ENCODE measurements around the gene PLA2G15.
A peak's percentile ranks its signal among the peaks of the same experiment; 100 is the strongest.

Gene PLA2G15, protein sequence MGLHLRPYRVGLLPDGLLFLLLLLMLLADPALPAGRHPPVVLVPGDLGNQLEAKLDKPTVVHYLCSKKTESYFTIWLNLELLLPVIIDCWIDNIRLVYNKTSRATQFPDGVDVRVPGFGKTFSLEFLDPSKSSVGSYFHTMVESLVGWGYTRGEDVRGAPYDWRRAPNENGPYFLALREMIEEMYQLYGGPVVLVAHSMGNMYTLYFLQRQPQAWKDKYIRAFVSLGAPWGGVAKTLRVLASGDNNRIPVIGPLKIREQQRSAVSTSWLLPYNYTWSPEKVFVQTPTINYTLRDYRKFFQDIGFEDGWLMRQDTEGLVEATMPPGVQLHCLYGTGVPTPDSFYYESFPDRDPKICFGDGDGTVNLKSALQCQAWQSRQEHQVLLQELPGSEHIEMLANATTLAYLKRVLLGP

DNA sequence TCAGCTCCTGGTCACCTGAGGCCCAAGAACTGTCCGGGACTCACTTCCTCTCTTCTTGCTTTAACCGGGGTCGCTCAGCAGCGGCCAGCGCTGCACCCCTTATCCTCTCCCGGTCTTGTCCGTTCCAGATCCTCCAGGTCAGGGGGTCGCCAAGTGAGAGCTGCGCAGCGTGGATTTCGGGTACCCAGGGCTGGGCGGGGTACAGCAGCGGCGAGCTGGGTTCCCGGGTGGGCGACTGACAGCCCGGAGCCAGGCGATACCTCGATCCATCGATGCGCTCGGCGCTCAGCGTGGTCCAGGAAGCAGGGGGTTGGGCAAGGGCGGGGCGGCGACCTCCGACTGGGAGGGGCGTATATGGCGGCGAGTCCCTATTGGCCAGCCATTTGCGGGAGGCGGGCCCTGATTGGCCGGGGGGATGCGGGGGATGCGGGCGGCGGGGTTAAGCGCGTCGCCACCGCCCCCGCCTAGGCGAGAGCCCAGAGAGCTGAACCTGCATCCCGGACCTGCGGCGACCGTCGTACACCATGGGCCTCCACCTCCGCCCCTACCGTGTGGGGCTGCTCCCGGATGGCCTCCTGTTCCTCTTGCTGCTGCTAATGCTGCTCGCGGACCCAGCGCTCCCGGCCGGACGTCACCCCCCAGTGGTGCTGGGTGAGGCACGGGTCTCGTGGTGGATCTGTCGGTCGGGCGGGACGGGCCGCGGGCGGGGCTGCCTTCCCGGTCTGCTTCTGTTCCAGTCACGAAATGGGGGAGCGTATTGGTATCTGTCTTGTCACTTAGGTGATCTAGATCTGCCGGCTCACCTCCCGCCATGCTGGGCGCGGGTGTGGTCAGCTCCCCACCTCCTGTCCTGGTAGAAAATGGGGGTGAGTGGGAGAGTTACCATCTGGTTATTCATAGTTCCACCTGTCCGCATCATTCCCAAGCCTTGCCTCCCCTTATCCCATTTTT lies at the start of gene PLA2G15:
Gene PLA2G15, plus strand, starts transcription at position 471 of the 951 bp plus-strand sequence. Its CDS starts 54 bp downstream, at position 525.
- DNase-seq (ENCODE audit: low spot score), result peak; percentile 98

DNA sequence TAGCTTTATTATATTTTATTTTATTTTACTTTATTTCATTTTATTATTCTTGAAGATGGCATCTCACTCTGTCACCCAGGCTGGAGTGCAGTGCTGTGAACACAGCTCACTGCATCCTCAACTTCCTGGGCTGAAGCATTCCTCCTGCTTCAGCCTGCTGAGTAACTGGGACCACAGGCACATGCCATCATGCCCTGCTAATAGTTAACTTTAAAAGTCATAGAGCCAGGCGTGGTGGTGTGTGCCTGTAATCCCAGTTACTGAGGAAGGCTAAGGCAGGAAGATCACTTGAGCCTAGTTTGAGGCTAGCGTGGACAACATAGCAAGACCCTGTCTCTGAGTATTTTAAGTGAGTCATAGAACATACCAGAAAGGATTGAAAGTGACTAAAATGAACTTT lies 47.9 kb upstream of the PLA2G15 start:
- no peak for DNase-seq (ENCODE audit: low spot score)

DNA sequence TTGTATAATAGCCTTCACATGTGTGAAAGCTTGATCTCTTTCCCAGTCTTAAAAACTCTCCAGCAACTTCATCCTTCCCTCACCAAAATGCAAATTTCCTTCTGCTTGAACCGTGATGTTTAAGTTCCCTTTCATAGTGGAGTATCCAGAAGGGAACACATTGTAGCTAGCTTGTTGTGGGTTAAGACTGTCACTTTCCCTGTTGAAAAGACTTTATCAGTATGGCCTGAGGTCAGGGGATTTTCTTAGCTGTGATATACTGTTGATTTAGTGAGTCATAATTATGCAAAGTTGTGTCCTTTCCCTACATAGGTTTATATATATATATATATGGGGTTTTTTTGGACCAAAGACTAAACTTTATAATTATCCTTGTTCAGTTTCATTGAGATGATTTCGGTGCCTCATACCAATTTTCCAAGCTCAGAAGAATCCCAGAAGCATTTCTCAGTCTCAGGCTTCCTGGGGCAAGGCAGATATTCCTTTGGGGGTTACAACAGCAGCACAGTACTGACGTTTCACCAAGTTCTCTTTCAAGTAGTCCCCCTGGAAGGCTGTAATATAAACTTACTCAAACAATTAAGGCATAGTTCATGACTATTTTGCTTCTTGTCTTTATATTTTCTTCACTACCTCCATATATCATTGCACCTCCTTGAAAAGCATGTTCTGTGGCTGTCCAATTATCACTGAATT lies 44.9 kb upstream of the PLA2G15 start:
- no peak for DNase-seq (ENCODE audit: low spot score)

DNA sequence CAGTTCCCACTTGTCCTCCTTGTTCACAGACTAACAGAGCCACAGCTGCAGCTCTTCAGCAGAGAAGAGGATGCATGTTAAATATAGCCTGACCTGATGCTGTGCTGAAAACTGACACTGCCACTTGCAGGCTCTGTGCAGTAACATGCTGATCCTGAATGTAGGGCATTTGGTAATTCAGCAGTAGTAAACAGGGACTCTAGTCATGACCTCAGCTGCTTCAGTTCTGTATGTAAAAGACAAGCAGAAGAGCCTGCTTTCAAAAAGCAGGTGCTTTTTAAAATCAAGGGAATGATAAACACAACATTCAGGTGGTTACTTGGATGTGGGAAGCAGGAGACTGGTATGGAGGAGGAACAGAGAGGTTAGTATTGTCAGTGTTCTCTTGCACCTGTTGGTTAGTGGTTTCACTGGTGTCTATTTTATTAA lies 43.1 kb upstream of the PLA2G15 start:
- DNase-seq (ENCODE audit: low spot score), result no peak

DNA sequence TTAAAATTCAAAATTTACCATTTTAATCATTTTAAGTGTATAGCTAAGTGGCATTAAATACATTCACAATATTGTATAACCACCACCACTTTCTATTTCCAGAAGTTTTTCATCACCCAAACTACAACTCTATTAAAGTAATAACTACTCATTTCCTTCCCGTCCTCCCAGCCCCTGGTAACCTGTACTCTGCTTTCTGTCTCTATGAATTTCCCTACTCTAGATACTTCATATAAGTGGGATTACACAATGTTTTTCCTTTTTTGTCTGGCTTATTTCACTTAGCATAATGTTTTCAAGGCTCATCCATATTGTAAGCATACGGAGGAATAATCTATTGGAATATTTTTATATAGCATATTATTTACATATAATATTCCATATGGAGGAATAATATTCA lies 38.9 kb upstream of the PLA2G15 start:
- no peak for DNase-seq (ENCODE audit: low spot score)

DNA sequence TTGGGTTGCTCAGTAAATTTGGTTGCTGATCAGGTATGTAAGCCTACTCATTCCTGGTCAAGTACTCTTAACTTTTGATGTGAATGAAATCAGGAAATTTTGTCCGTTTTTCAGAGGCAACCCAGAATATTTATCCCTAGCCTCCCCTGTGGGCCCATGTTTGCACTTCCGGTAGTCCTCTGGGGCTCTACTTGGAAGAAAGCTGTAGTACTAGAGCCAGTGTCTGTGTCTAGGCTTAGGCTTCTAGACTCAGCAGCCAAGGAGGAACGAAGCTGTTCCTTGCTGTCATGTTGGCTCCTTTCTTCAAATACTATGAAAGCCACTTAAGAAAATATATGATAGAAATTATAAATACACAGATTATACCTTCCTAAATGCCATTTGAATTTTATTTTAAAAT lies 30.4 kb upstream of the PLA2G15 start:
- no peak for DNase-seq (ENCODE audit: low spot score)

DNA sequence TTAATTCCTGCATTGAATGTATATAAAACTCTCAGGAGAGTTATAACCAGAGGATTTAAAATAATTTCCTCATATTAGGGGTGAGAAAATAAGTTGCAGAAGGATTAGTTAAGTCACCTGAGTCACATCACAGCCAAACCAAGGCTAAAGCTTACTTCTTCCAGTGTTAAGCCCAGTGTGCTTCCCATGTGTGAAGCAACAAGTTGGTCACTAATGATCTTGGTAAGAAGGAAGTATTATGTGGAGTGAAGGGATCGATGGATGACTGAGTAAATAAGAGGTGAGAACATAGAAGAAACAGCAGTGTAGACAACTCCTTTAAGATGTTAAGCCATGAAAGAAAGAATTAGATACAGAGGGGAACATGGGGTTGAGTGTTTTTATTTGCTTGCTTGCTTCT lies 29.9 kb upstream of the PLA2G15 start:
- DNase-seq (ENCODE audit: low spot score), result no peak

DNA sequence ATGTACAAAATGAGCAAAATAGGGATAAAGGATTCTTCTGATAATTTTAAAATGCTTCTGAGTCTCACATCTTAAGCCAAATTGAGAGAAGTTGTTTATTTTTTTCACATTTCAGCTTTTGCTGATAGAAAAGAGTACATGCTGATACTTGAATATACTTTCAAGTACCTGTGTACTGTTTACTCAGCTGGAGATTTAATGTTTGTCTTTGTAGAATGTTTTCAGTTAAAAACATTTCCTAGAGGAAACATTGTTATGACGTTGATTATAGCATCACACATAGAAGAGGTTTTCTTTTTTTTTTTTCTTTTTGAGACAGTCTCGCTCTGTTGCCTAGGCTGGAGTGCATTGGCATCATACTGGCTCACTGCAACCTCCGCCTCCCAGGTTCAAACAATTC lies 28.9 kb upstream of the PLA2G15 start:
- no peak for DNase-seq (ENCODE audit: low spot score)

DNA sequence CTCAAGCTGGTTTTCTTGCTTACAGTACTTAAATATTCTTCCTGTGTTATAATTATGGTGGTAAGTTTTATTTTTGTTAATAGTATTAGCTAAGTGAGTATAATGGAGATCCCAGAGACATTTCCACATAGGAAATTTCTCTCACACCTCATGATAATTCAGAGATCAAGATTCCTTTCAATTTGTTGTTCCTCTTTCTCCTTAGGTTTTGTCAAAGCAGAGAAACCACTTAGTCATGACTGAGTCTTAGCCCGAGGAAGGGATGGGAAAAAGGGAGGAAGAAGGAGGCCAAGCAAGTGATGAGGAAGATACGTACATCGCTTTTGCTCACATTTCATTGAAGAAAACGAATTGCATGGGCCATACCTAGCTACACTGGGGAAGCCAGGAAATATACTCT lies 27.7 kb upstream of the PLA2G15 start:
- DNase-seq (ENCODE audit: low spot score), result no peak

DNA sequence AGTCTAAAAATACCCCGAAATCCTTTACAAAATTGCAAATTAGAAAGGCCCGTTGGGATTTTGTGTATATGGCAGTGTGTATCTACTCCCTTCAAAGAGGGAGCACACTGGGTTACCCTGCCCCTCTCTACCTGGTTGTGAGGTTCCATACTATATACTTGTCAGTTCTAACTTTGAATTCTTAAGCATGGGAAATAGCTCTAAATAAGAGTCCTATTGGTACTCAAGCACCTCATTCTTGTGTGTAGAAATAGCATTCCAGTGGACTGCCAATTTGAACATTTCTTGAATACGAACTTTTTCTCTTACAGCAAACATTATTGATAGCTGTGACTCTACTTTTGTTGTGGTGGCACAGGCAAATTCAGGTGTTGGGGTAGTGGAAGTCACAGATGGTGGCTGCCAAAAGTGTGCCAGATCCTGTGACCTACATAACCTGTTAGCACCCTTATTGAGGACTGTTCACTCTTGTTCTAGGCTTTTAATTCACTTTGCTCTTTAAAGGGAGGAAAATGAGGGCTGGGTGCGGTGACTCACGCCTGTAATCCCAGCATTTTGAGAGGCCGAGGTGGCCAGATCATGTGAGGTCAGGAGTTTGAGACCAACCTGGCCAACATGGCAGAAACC lies 25.3 kb upstream of the PLA2G15 start:
- DNase-seq (ENCODE audit: low spot score), result no peak

DNA sequence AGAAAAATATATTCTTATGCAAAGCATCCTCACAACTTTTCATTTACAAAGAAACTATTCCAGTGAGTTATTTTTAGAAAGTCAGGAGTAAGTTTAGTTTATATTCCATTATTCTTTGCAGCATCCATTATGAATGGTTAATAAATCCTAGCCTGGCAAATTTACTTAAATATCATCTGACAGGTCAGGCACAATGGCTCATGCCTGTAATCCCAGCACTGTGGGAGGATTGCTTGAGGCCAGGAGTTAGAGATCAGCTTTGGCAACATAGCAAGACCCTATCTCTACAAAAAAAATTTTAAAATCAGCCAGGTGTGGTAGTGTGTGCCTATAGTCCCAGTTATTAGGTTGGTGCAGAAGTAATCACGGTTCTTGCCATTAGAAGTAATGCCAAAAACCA lies 22.1 kb upstream of the PLA2G15 start:
- DNase-seq (ENCODE audit: low spot score), result no peak

DNA sequence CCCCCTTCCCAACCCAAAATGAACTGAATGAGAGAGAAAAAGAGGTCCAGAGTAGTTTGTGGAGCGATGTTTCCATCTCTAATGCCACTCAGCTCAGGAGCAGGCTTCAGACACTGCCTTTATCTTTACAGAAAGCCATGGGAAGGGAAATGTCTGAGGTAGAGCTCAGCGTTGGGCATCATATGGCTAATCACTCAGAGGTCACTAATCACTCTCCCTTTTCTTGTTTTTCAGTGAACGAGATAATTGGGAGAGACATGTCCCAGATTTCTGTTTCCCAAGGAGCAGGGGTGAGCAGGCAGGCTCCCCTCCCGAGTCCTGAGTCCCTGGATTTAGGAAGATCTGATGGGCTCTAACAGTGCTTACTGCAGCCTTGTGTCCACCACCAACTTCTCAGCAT lies 19.1 kb upstream of the PLA2G15 start:
- no peak for DNase-seq (ENCODE audit: low spot score)

DNA sequence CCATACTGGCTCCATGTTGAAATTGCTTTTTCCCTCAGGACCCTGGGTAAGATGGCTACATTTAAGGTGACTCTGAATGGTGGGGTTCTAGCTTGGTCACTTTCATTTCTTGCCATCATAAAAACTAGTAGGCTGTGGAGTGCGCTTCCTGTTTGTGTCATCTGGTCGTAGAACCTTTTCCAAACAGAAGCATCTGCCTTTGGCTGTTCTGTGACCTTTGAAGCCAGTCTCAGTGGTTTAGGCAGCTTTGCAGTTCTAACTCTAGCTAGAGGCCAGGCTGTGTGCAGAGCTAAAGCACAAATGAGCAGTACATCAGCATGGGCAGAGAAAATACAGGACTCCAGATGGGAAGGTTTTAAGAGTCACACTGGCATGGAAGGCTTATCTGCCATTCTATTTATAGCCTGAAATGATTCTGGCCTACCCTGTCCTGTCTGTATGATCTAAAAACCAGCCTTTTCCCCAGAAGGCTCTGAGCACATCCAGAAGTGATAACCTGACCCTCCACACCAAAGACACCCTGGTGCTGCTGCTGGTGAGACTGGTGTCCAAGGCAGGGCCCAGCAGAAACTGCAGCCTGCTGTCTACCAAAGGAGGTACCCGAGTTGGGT lies 17.9 kb upstream of the PLA2G15 start:
- DNase-seq (ENCODE audit: low spot score), result no peak

DNA sequence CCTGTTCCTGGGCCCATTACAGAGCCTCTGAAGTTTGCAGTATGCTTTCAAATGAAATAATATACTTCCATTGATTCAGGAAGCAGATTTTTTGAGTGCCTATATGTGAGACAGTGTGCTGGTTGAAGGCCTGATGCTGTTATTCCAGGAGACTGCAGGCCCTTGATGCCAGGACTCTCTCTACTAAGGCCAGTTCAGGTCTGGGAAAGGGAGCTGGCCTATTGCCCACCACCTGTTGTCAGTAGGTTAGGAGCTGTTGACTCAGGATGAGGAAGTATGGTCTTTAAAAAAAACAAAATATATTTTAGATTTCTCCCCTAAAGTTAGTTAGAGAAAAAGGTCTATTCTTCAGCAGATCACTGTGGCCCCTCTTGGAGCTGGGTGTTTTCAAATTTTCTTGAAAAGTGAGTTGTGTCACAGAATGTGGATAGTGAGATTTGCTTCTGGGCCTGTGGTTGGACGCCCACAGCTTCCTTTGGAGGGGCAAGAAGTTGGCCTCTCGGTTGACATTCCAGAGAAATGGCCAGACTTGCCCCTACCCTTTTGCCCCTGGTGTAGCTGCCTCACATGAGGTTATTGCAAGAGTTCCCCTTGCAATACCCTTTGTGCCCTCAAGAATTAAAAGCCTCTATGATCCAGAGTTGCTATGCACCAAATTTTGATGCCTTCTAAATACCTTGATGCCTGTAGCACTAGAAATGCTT lies 17.2 kb upstream of the PLA2G15 start:
- no peak for DNase-seq (ENCODE audit: low spot score)

DNA sequence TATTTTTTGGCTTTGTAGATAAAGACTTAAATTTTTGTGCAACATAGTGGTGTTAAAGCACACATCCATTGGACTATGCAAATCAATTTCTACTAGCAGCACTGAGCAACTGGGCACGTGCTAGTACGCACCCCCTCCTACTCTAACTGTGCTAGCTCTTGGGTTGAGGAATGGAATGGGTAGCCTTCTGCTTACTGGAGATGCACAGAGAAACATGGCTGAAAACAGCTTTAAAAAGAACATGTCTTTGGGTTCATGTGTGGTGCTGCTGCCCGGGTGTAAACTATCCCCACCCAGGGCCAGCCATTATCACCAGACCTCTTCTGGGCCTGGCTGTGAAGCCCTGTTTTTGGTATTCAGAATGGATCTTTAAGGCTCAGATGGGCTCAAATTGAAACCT lies 16.5 kb upstream of the PLA2G15 start:
- DNase-seq (ENCODE audit: low spot score), result no peak

DNA sequence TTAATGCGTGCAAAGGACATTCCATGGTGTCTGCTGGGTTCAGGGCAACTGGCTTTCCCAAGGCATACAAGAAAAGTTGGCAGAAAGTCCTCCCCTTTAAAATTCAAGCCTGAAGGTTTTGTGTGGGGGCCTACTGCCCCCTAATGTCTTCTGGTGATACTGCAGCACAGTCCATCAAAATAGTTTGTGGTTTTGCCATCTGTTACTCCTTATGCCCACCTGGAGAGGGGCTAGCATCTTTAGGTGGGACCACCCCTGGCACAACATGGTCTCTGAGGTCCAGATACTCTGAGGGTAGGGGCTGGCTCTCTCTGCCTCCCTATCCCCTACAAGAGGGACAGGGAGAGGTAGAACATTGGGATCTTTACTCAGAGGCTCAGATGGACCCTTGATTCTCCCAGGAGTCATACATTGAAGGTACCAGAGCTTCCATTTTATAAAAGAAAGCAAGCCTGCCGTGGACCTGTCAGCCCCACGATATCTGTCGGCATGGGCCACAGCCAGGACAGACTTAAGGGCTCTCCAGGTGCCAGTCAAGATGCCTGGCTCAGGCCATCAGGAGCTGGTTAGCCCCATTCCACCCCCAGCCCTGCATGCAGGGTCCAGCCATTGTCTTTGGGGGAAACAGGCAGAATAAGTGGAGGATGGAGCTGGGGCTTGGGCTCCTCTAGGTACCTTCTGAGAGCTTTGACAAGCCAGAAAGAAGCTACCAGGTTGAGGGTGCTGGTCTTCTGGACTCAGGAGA lies 15.6 kb upstream of the PLA2G15 start:
- peak; percentile 88 for DNase-seq (ENCODE audit: low spot score)

DNA sequence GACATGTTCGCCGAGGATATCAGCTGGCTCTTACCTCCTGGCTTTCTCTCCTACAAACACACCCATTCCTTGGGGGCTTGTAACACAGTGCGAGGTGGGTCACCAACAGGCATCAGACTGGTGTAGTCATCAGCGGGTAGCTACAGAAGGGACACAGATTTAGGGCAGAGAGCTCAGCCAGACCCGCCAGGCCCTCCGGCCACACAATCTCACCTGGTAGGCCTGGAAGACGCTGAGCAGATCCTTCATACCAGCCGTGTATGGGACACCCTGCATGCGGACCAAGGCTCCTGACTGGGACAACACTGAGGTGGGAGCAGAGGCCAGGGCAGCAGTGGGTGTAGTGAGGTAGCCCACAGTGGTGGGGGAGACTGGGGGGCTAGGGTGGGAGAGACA lies 15.0 kb upstream of the PLA2G15 start:
- no peak for DNase-seq (ENCODE audit: low spot score)

DNA sequence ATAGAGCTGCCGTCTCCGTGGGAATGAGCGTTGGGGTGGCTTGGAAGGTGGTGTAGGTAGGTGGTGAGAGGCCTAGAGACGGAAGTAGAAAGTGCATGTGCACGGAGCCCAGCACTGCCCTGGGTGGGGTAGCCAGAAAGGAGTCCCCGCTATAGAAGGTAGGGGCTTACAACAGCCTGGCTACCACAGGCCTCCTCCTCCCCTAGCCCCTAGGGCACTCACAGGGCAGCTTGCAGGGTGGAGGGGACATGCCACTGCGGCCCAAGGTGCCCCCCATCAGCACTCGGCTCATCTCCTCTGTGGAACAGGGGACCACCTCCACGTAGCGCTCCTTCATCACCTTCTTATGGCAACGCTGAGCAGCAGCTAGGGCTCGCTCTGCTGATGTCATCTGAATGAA lies 14.2 kb upstream of the PLA2G15 start:
- no peak for DNase-seq (ENCODE audit: low spot score)

DNA sequence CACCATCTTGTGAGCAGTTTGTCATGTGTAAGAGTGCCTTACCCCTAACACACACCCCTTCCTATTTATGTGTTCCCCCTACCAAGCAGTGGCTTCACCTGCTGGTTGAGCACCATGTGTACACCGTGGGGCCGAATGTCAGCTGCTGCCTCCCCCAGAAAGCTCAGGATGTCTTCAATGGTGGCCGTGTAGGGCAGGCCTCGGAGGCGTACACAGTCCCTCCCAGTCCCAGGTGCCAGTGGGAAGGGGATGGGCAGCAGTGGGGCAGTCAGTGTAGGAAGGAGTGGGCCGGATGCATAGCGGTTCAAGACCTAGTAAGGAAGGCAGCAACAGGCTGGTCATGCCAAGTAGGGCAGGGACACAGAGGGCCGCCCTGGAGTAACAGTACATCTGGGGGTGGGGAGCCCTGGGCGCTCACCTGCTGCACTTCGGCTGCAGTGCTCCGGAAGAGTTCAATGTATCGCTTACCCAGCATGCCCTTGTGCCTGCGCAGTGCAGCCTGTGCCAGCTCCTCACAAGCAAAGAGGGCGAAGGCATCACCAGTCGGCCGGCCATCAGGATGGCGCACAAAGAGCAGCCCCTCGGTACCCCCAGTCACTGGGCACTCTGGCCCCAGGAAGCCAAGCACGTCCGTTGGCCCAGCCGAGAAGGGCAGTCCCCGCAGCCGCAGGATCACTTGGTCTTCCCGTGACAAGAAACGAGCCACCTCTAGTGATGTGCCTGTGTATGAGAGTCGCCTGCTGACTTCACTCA lies 13.6 kb upstream of the PLA2G15 start:
- no peak for DNase-seq (ENCODE audit: low spot score)
